NCI-H226 (cell line): ENCODE measurements around the gene CLNS1A.

Experiments used
- DNase-seq: peaks from one replicate; pipeline ENCODE4 v3.0.0-alpha.2; 2015

Gene CLNS1A, protein sequence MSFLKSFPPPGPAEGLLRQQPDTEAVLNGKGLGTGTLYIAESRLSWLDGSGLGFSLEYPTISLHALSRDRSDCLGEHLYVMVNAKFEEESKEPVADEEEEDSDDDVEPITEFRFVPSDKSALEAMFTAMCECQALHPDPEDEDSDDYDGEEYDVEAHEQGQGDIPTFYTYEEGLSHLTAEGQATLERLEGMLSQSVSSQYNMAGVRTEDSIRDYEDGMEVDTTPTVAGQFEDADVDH

DNA sequence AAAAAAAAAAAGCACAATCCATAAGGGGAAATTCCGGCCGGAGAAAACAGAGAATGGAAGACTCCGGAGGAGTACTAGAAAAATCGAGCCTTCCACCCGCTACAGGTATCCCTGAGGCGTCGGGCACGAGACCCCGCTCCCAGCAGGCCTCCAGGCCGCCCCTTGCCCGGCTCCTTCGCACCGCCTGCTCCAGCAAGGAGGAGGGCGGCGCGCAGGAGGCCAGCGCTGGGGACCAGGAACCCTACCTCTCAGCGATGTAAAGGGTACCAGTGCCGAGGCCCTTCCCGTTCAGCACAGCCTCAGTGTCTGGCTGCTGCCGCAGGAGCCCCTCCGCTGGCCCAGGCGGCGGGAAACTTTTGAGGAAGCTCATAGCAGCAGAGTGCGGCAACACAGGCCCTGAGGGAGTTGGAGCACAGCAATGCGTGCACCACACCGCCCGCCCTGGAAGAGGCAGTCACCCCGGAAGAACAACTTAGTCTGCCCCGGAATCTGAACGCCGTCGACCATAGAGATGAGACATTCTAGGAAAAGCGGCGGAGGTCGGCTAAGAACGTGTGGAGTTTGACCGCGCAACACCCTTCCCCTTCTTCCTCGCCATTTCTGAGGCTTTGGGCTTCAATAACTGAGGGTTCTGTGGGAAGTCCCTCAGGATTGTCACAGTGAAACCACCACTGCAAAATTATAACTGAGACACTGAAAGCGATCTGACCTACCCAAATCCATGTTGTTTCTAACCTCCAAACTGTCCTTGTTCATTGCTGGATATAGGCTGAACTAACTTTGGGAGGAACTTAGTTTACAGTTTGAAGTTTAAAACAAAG lies at the start of gene CLNS1A:
Gene CLNS1A (minus strand): TSS at position 450 of the 821 bp plus-strand sequence. CDS start 80 bp downstream, at position 370.
- peak; percentile 90 for DNase-seq

DNA sequence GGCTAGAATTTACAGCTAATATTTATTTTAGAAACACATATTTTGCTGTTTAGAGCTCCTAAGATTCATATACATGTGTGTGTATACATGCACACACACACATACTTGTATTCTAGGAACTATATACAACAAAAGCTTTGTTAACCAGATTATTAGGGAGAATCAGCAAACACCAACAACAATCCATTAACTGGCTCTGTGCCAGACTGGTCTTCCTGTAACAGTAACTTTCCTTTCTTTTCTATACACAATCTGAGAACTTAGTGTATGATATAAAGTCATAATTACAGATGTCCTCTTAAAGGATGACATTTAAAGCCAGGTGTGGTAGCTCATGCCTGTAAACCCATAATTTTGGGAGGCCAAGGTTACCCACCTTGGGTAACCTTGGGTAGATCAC lies 49.5 kb upstream of the CLNS1A start:
- DNase-seq = no peak

DNA sequence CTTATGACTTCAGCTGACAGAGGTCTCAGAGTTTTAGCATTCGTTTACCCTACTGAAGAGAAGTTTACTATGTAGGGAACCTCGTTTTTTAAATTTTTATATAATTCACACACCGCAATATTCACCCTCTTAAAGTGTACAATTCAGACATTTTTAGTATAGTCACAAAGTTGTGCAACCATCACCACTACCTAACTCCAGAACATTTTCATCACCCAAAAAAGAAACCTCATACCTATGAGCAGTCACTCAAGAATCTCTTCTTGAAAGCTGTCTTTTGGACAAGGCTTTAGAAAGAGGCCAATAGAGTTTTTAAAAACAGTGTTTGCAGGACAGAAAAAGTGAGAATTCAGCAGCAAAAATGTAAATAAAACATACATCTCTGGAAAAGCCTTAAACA lies 39.5 kb upstream of the CLNS1A start:
- DNase-seq = no peak

DNA sequence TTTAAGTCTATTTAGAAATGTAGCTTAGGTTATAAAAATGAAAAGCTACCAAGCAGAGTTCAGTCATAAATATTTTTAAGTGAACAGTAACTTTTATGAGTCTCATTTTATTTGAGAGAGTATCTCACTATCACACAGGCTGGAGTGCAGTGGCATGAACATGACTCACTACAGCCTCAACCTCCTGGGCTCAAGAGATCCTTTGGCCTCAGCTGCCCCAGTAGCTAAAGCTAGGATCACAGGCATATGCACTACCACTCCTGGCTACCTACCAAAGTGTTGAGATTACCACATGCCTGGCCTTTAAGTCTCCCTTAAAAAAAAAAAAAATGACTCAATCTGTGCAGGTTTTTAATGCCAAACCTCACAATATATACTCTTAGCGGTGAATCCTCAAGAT lies 34.7 kb upstream of the CLNS1A start:
- DNase-seq = peak; percentile 96

DNA sequence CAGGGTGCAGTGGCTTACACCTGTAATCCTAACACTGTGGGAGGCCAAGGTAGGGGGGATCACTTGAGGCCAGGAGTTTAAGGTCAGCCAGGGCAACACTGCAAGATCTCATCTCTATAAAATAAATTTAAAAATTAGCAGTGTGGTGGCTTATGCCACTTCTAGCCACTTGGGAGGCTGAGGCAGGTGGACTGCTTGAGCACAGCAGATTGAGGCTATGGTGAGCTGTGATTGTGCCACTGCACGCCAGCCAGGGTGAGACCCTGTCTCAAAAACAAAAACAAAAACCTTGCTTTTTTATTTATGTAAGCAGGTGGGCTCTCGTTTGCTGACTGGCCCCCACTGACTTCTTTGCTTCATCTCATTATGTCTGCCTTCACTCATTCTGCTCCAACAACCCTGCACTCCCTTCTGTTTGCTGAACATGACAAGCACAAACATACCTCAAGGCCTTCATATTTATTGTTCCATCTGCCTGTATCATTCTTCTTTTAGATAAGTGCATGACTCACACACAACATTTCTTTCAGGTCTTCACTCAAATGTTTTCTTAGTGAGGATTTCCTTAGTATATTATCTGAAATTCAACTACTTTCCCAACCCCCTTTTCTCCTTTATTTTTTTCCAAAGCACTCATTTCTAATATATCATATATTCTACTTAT lies 32.4 kb upstream of the CLNS1A start:
- DNase-seq = peak; percentile 78

DNA sequence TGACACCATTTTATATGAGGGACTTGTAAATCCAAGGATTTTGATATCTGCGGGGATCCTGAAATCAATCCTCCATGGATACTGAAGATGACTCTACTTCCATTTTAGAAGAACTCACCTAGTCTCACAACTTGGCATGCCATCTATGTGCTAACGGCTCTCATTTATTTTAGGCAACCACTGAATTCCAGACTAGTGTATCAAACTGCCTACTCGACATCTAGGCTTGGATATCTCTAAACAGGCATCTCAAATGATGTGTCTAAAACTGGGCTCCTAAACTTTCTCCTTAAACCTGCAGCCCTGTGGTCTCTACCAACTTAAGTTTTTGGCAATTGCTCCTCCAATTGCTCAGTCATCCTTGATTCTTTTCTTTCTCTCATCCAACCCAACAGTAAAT lies 31.2 kb upstream of the CLNS1A start:
- DNase-seq = peak; percentile 37

DNA sequence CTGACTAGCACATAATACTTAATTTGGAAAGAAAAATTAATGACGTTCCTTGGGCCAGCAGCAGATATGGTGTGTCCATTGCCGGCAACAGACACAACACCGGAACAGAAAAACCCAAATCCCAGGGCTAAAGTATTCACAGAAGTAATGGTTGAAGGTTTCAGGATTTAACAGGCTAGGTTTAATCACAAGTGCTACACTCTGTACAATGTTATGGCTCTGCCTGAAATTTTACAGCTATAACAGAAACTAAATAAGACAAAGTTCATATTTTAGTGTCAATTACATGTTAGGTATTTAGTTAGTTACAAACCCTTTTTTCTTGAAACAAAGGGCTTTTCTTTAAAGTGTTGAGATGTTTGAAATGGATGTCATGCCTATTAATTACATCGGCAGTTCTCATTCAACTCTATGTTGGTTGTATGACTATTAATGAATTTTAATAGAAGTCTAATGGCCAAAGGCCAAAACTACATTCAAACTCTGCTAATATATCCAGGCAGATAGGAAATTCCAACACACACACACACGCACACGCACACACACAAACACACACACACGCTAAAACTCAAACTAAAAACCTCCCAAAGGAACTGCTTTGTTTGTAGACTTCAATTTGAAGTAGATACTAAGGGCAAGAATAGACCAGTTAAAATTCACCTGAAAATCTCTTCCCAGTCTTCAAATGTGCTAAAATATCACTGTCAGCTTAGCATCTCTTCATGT lies 27.8 kb upstream of the CLNS1A start:
- no peak for DNase-seq

DNA sequence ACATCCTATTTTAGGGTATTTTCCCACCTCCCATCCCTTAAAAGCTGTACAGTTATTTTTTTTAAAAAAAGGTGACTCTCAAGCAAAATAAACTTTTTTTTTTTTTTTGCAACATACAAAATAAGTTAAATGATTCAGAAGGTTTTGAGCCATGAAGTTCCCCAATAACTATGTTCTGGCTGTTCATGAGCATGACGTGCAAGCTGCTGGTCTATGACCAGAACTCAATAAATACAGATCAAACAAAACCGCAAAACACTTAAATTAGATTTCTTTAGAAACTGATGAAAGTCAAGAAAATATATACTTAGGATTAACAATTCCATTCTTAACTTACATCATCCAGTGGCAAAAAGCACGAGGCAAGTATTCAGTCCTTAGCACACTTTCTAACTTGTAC lies 24.1 kb upstream of the CLNS1A start:
- no peak for DNase-seq

DNA sequence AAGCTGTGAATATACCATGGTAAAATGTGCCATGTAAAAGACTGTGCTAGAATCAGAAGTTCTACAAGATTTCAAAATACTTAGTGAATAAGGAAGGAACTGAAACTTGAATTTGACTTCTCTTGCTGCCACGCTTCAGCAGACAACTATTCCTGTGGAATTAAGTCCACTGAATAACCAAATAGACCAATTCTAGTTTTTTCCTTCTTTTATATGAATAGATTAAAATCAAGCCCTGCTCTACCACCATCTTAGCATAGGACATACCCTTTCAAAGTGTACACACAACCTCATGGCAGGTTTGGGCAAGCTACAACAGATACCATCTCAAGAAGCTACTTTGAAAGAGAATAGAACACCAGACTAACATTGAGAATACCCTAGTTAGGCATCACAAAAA lies 23.4 kb upstream of the CLNS1A start:
- no peak for DNase-seq

DNA sequence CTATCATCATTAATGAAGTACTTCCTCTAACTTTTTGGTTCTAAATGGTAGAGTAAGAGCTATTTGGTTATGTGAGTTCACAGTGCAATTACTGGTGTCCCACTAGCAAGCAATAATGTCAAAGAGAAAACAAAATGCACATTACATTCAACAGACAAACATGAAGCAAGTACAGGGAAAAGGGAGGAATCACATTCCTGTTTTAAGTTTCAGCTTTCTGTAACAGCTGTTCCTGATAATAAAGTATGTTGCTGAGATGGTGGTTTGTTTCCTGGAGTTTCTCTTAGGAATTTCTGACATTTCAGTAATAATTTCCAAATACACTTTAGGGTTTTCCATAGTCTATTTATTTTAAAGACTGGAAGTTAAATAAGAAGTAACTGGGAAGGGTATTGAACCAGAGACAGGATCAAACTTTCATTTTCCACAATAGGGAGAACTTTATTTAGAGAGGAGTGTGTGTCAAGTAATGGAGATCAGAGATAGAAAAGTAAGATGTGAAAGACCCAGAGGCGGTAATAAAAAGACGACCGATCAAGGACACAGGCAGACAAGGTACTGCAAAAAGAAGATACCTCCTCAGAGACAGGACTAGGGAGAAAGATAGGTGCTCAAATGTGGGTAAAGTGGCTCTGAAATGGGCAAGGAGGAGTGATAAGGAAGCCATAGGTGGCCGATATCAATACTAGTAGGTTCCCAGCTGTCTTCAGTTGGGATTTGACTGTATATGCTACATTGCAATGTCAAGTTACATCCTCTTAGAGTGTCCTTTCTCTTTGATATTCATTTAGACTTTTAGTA lies 20.8 kb upstream of the CLNS1A start:
- no peak for DNase-seq

DNA sequence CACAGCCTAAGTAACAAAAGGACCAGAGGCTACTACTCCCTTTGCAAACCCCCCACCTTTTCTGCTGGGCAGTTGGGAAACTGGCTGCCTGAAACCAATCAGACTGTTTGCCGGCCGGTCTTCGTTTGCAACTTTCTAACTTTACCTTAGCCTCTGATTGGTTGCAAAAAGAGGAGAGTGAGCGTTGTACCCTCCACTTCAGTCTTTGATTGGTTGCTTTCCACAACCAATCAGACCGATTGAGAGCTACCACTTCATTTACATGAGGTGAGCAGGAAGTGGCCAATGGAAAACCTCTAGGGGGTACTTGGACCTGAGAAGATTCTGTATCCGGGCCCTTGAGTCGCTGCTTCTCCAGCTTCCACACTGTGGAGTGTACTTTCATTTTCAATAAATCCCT lies 18.8 kb upstream of the CLNS1A start:
- DNase-seq = no peak

DNA sequence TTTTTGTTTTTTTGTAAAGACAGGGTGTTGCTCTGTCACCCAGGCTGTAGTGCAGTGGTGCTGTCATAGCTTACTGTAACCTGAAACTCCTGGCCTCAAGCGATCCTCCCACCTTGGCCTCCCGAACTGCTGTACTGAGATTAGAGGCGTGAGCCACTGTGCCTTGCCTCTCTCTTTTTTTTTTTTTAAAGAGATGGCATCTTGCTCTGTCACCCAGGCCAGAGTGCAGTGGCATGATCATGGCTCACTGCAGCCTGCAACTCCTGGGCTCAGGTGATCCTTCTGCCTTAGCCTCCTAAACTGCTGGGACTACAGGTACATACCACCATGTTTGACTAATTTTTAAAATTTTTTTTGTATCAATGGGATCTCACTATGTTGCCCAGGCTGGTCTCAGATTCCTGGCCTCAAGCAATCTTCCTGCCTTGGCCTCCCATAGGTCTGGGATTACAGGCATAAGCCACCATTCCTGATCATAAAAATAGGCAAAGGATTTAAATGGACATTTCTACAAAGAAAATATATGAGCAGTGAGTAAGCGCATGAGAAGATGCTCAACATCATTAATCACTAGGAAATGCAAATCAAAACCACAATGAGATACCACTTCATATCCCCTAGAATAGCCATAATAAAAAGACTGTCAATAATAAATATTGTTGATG lies 17.3 kb upstream of the CLNS1A start:
- DNase-seq = no peak

DNA sequence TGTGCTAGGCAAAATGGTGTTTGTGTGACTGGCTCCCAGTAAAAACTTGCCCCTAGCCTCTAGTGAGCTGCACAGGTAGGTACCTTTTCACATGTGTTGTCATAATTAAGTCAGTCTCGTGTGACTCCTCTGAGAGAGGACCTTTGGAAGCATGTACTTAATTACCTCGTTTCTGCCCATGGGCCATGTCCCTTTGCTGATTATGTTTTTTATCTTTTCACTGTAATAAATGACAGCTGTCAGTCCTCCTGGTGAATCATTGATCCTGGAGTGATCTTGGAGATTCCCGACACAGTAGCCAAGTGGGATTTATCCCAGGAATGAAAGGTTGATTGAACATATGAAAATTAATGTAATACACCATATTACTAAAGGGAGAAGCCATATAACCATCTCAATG lies 12.5 kb upstream of the CLNS1A start:
- no peak for DNase-seq

DNA sequence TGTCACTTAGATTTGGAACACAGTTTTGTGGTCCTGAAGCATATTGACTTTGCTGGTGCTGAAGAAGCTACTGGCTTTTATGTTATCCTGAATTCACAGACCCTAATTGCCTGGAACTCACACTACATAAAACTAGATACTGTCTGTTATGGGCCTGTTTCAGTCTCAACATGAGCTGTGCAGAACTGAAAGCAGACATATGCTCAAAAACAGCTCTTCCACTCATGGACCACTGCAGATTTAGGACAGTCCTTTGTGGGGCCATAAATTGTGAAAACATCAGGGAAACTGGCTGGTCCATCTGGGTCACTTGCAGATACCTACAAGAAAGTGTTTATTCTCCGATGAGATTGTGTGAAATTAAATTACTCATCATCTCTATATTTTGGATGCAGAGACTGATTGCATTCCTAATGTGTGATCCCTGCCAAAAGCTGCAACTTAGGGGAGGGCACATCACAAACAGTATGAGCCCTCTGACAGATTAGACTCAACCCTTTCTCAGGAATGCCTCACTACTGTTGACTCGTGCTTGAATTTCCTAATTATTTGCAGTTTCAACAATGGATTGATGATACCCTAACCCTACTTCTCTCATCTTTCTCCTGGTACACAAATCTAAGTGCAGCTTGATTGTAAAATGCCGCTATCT lies 10.2 kb upstream of the CLNS1A start:
- DNase-seq = peak; percentile 28

DNA sequence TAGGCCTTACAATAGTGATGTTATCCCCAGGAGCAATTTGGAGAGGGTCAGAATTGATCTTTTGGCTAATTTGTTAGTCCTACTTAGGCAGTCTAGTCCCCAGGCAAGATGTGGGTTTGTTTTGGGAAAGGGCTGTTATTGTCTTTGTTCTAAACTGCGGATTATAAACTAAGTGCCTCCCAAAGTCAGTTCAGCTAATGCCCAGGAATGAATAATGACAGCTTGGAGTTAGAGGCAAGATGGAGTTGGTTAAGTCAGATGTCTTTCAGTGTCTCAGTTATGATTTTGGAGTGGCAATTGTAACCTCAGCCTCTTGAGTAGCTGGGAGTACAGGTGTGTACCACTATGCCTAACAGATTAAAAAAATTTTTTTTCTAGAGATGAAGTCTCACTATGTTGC lies 7.3 kb upstream of the CLNS1A start:
- no peak for DNase-seq

DNA sequence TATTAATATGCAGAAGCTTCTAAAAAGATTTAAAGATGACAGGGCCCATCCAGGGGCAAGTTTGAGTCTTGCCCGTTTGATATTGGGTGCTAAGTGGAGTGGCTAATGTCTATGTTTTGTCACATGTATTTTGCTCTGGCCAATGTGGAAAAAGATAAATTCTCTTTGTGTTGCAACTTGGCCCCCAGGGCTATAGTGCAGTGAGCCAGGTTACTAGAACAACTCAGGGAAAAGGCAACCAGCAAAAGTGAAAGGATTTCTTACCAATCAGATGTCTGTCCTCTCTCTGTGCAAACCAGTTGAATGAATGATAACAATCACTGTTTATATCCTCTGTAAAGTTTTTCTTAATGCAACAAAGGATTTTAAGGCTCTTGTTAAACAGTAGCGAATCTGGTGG lies 4.6 kb upstream of the CLNS1A start:
- no peak for DNase-seq

DNA sequence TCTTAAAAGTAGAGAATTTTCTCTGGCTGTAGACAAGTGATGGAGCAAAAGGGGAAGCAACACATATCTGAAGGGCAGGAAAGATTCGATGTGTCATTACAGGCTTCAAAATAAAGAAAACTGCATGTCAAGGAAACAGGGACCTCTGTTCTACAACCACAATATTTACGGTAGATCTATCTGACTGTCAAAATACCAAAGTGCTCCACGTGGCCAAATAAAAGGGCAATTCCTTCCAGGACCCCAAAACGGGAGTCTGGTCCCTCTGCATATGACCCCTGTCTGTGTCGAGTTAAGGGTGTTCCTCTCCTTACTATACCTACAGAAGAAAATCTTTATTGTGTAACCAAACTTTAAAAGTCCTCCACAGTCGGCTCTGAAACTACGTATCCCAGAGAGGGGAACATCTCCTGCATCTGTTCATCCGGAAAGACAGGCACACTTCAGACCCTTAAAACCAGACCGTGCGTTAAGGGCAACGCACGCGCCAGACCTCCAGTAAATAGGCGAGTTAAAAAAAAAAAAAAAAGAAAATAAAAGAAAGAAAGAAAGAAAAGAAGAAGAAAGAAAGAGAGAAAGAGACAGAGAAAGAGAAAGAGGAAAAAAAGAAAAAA lies 756 bp downstream of the CLNS1A start:
- DNase-seq = no peak

DNA sequence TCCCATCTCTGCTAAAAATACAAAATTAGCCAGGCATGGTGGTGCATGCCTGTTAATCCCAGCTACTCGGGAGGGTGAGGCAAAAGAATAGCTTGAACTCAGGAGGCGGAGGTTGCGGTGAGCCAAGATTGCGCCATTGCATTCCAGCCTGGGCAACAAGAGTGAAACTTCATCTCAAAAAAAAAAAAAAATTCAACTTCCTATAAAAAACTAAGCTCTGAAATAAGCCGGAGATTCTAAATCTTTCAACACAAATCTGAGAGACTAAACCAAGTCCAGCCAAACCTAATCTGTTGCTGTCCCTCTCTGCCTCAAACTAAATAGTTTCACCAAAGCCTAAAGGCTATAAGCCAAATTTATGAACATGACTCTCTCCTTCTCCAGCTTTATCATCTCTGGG lies 3.7 kb downstream of the CLNS1A start:
- peak; percentile 26 for DNase-seq

DNA sequence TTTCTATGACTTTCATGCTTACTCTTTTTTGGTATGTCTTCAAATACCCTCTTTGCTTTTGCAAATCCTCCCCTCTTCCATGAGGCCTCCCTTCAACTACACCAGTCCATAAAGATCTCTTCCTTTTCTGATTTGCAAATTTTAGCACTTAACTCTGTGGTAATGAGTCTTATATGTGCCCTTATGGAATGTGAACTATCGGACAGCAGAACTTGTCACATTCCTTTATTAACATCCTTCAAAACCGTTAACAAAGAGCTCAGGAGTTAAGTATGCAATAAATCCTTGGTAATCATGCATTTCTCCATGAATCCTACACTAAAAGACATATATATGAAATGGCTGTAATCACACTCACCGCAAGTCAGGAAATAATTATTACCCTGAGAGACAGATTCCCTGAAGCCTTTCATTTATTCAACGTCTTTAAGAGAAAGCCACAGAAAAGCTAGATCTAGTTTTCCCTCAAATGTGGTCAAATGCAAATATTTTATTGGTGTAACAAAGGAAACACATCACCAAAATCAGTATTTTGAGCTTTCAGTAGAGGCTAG lies 7.4 kb downstream of the CLNS1A start:
- no peak for DNase-seq

DNA sequence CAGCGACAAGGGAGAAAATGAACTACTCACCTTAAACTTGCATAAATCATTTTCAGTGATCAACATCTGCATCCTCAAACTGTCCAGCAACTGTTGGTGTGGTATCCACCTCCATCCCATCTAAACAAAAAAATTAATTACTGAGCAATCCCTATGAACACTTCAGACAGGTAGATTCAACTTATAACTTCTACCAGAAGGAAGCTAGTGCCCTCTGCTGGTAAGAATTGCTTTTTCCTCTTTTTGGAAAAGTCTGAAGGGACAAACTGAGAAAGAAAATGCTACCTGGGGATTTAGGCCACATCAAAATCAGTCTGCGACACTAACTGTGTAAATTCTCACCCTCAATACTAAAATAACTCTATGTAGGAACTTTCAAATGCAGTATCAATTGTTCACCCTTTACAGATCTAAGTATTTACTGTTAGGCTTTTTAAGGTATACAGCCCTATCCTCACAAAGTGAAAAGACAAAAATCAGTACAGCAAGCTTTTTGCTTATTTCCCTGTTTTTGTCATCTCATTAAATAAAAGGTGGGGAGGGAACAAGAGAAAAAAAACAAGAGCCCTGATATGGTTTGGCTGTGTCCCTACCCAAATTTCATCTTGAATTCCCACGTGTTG lies 17.9 kb downstream of the CLNS1A start:
- no peak for DNase-seq
